Neural progenitor cell (in vitro differentiated cells): Measurements from ENCODE around the gene VIPR1. TPM values are rescaled to one million over a fixed set of nuclear protein-coding genes. Genes with fewer than 3 reads are reported as not detected.

Experiments
- DNase-seq: peaks from one replicate; pipeline ENCODE4 v3.0.0-alpha.2; 2016; ENCODE audit warnings: low spot score
- H2AFZ ChIP-seq: fragments of 200-600 bp; sonication (generic); replicated peaks from 2 replicates; pipeline ENCODE4 v1.6.1; 2016; ENCODE audit warnings: antibody characterized with exemption
- H3F3A ChIP-seq: fragments of 200-600 bp; sonication (generic); 2 replicates; pipeline ENCODE4 v1.6.1; 2016; ENCODE audit warnings: antibody characterized with exemption, low read depth
- H3K27ac ChIP-seq: fragments of 200-600 bp; sonication (generic); 2 replicates; pipeline ENCODE4 v1.5.1; 2016; ENCODE audit warnings: mild to moderate bottlenecking
- H3K27me3 ChIP-seq: fragments of 200-600 bp; sonication (generic); 2 replicates; pipeline ENCODE4 v1.6.1; 2016; ENCODE audit warnings: mild to moderate bottlenecking, moderate library complexity
- H3K36me3 ChIP-seq: fragments of 200-600 bp; sonication (generic); 2 replicates; pipeline ENCODE4 v1.5.1; 2016
- H3K4me1 ChIP-seq: fragments of 200-600 bp; sonication (generic); 2 replicates; pipeline ENCODE4 v1.6.1; 2016; ENCODE audit warnings: mixed run types
- H3K4me2 ChIP-seq: fragments of 200-600 bp; sonication (generic); 2 replicates; pipeline ENCODE4 v1.6.1; 2016
- H3K4me3 ChIP-seq: fragments of 200-600 bp; sonication (generic); 2 replicates; pipeline ENCODE4 v1.5.1; 2016
- H3K79me2 ChIP-seq: fragments of 200-600 bp; sonication (generic); 2 replicates; pipeline ENCODE4 v1.6.1; 2016; ENCODE audit warnings: low read depth
- H3K9ac ChIP-seq: fragments of 200-600 bp; sonication (generic); 2 replicates; pipeline ENCODE4 v1.6.1; 2016
- H3K9me3 ChIP-seq: fragments of 200-600 bp; sonication (generic); 2 replicates; pipeline ENCODE4 v1.5.1; 2016; ENCODE audit warnings: low read depth
- H4K20me1 ChIP-seq: fragments of 200-600 bp; sonication (generic); 2 replicates; pipeline ENCODE4 v1.6.1; 2016; ENCODE audit warnings: low read depth
- H3K27ac Mint-ChIP-seq: 3 replicates; pipeline ENCODE4 v1.8.0; 2021; ENCODE audit warnings: mixed read lengths
- H3K27me3 Mint-ChIP-seq: 2 replicates; pipeline ENCODE4 v1.8.0; 2022; ENCODE audit warnings: low read depth, mild to moderate bottlenecking, inconsistent platforms, moderate library complexity, mixed read lengths; ENCODE audit not compliant: insufficient read depth
- H3K36me3 Mint-ChIP-seq: 3 replicates; pipeline ENCODE4 v1.8.0; 2021; ENCODE audit warnings: mixed read lengths
- H3K4me1 Mint-ChIP-seq: 3 replicates; pipeline ENCODE4 v1.8.0; 2021; ENCODE audit warnings: mixed read lengths
- H3K4me3 Mint-ChIP-seq: 3 replicates; pipeline ENCODE4 v1.8.0; 2021; ENCODE audit warnings: mild to moderate bottlenecking, moderate library complexity, mixed read lengths
- H3K9me3 Mint-ChIP-seq: 3 replicates; pipeline ENCODE4 v1.8.0; 2020; ENCODE audit warnings: mixed read lengths
- EZH2 ChIP-seq: fragments of 200-600 bp; sonication (generic); IDR thresholded peaks from 2 replicates; pipeline ENCODE4 v1.6.1; 2017; ENCODE audit warnings: antibody characterized with exemption, mild to moderate bottlenecking, moderate library complexity
- EZH2phosphoT487 ChIP-seq: fragments of 200-600 bp; sonication (generic); IDR thresholded peaks from 2 replicates; pipeline ENCODE4 v1.6.1; 2017; ENCODE audit warnings: antibody characterized with exemption
- total RNA-seq: library from RNA; depleted of rRNA; stranded (reverse); fragments of >200 nt; gene quantifications from 2 replicates; pipeline ENCODE4 v1.2.3, GENCODE V29; 2015; ENCODE audit warnings: low replicate concordance
- TF ChIP-seq, protein P1 (sequence below): fragments of 200-600 bp; sonication (generic); IDR thresholded peaks from 2 replicates; pipeline ENCODE4 v1.5.1; 2017; ENCODE audit warnings: antibody characterized with exemption, mild to moderate bottlenecking

Gene VIPR1
- total RNA-seq, 1 donor from 2014 or later, result 1.4 TPM

DNA sequence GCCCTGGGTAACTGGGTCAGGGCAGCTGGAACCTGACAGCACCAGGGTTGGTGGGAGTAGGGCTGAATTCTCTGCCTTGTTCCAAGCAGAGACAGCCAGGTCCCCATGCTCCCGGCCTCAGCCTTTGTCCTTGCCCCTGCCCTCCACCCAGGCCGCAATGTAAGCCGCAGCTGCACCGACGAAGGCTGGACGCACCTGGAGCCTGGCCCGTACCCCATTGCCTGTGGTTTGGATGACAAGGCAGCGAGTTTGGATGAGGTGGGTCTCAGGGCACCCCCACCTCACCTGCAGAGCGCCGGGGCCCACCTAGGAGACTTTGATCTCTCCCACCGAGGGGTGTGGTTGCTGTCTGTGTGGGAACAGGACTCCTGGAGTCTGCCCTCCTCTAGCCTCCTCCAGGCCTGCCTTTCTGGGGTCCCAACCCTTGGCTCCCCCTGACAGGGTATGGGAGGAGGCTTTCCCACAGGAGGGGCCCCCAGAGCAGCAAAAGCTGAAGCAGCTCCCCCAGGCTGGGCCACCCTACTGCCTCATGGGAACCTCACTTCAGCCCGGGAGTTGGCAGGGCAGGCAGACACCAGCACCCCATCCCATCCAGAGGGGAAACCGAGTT is 23.4 kb downstream of the VIPR1 start:
- Histone ChIP-seq H3K9me3 (no peaks in the 10 kb centered on the region), H4K20me1 (no peaks in the 10 kb centered on the region), H3K4me1 (no peaks in the 10 kb centered on the region), H3K27me3 (no peaks in the 10 kb centered on the region), H3K9ac (no peak overlapping the region), H3K4me2 (no peak overlapping the region), H3K36me3 (no peaks in the 10 kb centered on the region), H2AFZ (no peak overlapping the region), H3F3A (no peaks in the 10 kb centered on the region), H3K4me3 (no peak overlapping the region), H3K27ac (no peak overlapping the region), H3K79me2 (no peaks in the 10 kb centered on the region)
- TF ChIP-seq EZH2phosphoT487 (no peak), EZH2 (no peak)
- TF ChIP-seq, protein P1, sequence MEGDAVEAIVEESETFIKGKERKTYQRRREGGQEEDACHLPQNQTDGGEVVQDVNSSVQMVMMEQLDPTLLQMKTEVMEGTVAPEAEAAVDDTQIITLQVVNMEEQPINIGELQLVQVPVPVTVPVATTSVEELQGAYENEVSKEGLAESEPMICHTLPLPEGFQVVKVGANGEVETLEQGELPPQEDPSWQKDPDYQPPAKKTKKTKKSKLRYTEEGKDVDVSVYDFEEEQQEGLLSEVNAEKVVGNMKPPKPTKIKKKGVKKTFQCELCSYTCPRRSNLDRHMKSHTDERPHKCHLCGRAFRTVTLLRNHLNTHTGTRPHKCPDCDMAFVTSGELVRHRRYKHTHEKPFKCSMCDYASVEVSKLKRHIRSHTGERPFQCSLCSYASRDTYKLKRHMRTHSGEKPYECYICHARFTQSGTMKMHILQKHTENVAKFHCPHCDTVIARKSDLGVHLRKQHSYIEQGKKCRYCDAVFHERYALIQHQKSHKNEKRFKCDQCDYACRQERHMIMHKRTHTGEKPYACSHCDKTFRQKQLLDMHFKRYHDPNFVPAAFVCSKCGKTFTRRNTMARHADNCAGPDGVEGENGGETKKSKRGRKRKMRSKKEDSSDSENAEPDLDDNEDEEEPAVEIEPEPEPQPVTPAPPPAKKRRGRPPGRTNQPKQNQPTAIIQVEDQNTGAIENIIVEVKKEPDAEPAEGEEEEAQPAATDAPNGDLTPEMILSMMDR, result no peak
- Mint-ChIP-seq H3K4me3 (no peak overlapping the region), H3K27me3 (peaks cover 4% of the 10 kb centered on the region), H3K36me3 (no peaks in the 10 kb centered on the region), H3K27ac (no peak overlapping the region), H3K9me3 (no peaks in the 10 kb centered on the region), H3K4me1 (peaks cover 5% of the 10 kb centered on the region)
- no peak for DNase-seq

DNA sequence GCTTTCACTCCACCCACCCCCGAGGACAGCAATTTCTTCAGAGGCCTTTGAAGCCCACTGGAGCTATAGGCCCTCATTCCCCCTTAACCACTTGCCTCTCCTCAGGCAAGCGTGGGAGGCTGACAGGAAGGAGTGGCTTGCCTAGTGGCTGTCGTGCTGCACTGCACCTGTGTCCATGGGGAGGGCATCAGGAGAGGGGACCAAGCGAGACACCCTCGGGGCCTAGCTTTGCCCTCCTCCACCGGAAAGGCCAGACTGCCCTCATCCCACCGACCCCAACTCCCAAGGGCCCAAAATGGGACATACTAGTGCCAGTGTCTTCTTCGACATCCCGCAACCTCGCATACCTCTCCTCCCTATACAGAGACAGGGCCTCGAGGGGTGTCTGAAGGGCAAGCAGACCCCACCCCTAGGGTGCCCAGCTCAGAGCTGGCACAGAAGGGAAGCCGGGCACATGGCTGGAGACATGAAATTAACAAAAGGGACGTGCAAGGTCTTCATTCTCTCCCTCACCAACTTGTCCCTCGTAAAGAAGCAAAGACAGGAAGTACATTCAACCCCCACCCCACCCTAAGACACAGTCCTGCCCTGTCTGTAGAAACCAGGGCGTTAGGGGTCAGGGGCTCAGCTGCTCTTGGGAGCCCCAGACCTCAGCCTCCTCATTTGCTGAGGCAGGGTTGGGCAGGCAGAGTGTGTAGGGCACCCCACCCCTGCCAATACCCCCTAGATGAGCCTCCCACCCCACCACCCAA is 24.3 kb downstream of the VIPR1 start:
- no peak overlapping the region for H3K4me2 ChIP-seq
- H3K36me3 ChIP-seq, result no peaks in the 10 kb centered on the region
- H3K27ac ChIP-seq, result no peak overlapping the region
- no peaks in the 10 kb centered on the region for H3F3A ChIP-seq
- H3K79me2 ChIP-seq, result no peaks in the 10 kb centered on the region
- no peak overlapping the region for H2AFZ ChIP-seq
- peaks cover 4% of the 10 kb centered on the region for H3K27me3 Mint-ChIP-seq
- DNase-seq, result peak; percentile 35
- no peak overlapping the region for H3K27ac Mint-ChIP-seq
- TF ChIP-seq EZH2phosphoT487 (no peak), EZH2 (no peak)
- TF ChIP-seq, protein P1, result peak; percentile 15
- no peaks in the 10 kb centered on the region for H3K27me3 ChIP-seq
- no peaks in the 10 kb centered on the region for H3K36me3 Mint-ChIP-seq
- H3K9ac ChIP-seq, result no peak overlapping the region
- no peaks in the 10 kb centered on the region for H4K20me1 ChIP-seq
- no peaks in the 10 kb centered on the region for H3K9me3 Mint-ChIP-seq
- H3K4me3 ChIP-seq, result no peak overlapping the region
- H3K4me1 ChIP-seq, result no peaks in the 10 kb centered on the region
- peaks cover 5% of the 10 kb centered on the region for H3K4me1 Mint-ChIP-seq
- H3K9me3 ChIP-seq, result no peaks in the 10 kb centered on the region
- H3K4me3 Mint-ChIP-seq, result no peak overlapping the region

DNA sequence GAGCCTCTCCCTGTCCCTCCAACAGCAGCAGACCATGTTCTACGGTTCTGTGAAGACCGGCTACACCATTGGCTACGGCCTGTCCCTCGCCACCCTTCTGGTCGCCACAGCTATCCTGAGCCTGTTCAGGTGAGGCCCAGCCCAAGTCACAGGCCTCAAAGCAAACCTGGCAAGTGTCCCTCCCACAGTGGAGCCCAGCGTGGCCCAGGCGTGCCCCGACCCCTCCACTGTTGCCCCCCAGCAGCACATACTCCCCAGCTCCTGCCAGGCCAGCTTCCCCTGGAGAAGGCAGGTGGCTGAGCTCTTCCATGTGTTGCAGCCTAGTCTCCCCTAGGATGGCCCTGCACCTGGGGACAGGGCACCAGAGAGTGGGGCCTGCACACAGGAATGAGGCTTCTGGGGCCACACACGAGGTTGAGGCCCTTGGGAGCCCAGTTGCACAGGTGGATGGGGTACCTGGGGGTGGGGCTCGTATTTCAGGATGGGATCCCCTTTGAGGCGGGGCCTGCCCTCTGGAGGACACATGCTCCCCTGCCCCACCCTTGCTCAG is 25.0 kb downstream of the VIPR1 start:
- no peaks in the 10 kb centered on the region for H4K20me1 ChIP-seq
- no peaks in the 10 kb centered on the region for H3K36me3 ChIP-seq
- no peaks in the 10 kb centered on the region for H3K4me1 ChIP-seq
- no peak overlapping the region for H3K4me3 ChIP-seq
- no peaks in the 10 kb centered on the region for H3K79me2 ChIP-seq
- no peak overlapping the region for H3K27ac Mint-ChIP-seq
- H3K4me3 Mint-ChIP-seq, result no peak overlapping the region
- H3K27ac ChIP-seq, result no peak overlapping the region
- TF ChIP-seq, protein P1, result no peak
- TF ChIP-seq EZH2phosphoT487, result no peak
- TF ChIP-seq EZH2, result no peak
- peaks cover 5% of the 10 kb centered on the region for H3K27me3 Mint-ChIP-seq
- no peaks in the 10 kb centered on the region for H3K9me3 ChIP-seq
- H3K9me3 Mint-ChIP-seq, result no peaks in the 10 kb centered on the region
- DNase-seq, result no peak
- H3K9ac ChIP-seq, result no peak overlapping the region
- H3F3A ChIP-seq, result no peaks in the 10 kb centered on the region
- H2AFZ ChIP-seq, result no peak overlapping the region
- H3K36me3 Mint-ChIP-seq, result no peaks in the 10 kb centered on the region
- H3K27me3 ChIP-seq, result no peaks in the 10 kb centered on the region
- peaks cover 5% of the 10 kb centered on the region for H3K4me1 Mint-ChIP-seq
- H3K4me2 ChIP-seq, result no peak overlapping the region
